ENCODE measurements around the gene PRKAR2B.
A peak's percentile ranks its signal among the peaks of the same experiment; 100 is the strongest.

Gene PRKAR2B

GRCh38 chr7:107044347-107045194, at the start of gene PRKAR2B:
TSS of gene PRKAR2B (plus strand) at chr7:107044705. CDS start at chr7:107044908, 203 bp downstream.
- DNase-seq (ENCODE audit: low spot score): peak; percentile 89
- in situ Hi-C loops (cut with MboI; ENCODE audit: low pct_unique_long_range_greater_than_20kb, low sequenced_read_pairs, unreplicated experiment): no loop called here
- TF ChIP-seq CTCF (IDR thresholded peaks at IDR 0.05; ENCODE audit: extremely low read depth, insufficient read depth, missing control alignments): no peak

- in situ Hi-C loops (cut with MboI; ENCODE audit: low pct_unique_long_range_greater_than_20kb, low sequenced_read_pairs, unreplicated experiment): no loop called here
- TF ChIP-seq CTCF (IDR thresholded peaks at IDR 0.05; ENCODE audit: extremely low read depth, insufficient read depth, missing control alignments): no peak
- DNase-seq (ENCODE audit: low spot score): no peak
These were observed 49.7 kb upstream of the PRKAR2B start for GRCh38 chr7:106994833-106995232.

GRCh38 chr7:106997487-106998271, 46.8 kb upstream of the PRKAR2B start:
- DNase-seq (ENCODE audit: low spot score): no peak
- TF ChIP-seq CTCF (IDR thresholded peaks at IDR 0.05; ENCODE audit: extremely low read depth, insufficient read depth, missing control alignments): no peak
- in situ Hi-C loops (cut with MboI; ENCODE audit: low pct_unique_long_range_greater_than_20kb, low sequenced_read_pairs, unreplicated experiment): no loop called here

- TF ChIP-seq CTCF (IDR thresholded peaks at IDR 0.05; ENCODE audit: extremely low read depth, insufficient read depth, missing control alignments): no peak
- in situ Hi-C loops (cut with MboI; ENCODE audit: low pct_unique_long_range_greater_than_20kb, low sequenced_read_pairs, unreplicated experiment): no loop called here
- DNase-seq (ENCODE audit: low spot score): no peak
These were observed 45.5 kb upstream of the PRKAR2B start for GRCh38 chr7:106999023-106999422.

GRCh38 chr7:107001490-107001889, 43.0 kb upstream of the PRKAR2B start:
- in situ Hi-C loops (cut with MboI; ENCODE audit: low pct_unique_long_range_greater_than_20kb, low sequenced_read_pairs, unreplicated experiment): no loop called here

More at GRCh38 chr7:107001490-107001889, 43.0 kb upstream of the PRKAR2B start:
- no peak for DNase-seq (ENCODE audit: low spot score)
- TF ChIP-seq CTCF (IDR thresholded peaks at IDR 0.05; ENCODE audit: extremely low read depth, insufficient read depth, missing control alignments): no peak

All from GM13977 (cell line).